KMS-11 (cell line): ENCODE results near the gene TSHZ1.
"Not testable (repeated sequence)": the region's sequence is repeated elsewhere in the genome, so short reads cannot be mapped to it uniquely, and the experiment has no call there.

Experiments used
- H2AFZ ChIP-seq: fragments of 200-600 bp; sonication (generic); 2 replicates; pipeline ENCODE4 v1.6.1; 2016; ENCODE audit warnings: antibody characterized with exemption, mixed run types, low read depth
- H3K27ac ChIP-seq: fragments of 200-600 bp; sonication (generic); 2 replicates; pipeline ENCODE4 v1.6.1; 2016; ENCODE audit warnings: mild to moderate bottlenecking, mixed run types
- H3K27me3 ChIP-seq: fragments of 200-600 bp; sonication (generic); 2 replicates; pipeline ENCODE4 v1.6.1; 2017; ENCODE audit warnings: mild to moderate bottlenecking, low read depth, mixed run types, moderate library complexity; ENCODE audit not compliant: insufficient read depth
- H3K36me3 ChIP-seq: fragments of 200-600 bp; sonication (generic); 2 replicates; pipeline ENCODE4 v1.6.1; 2017; ENCODE audit warnings: mild to moderate bottlenecking, mixed run types; ENCODE audit not compliant: insufficient read depth
- H3K4me1 ChIP-seq: fragments of 200-600 bp; sonication (generic); 2 replicates; pipeline ENCODE4 v1.6.1; 2016; ENCODE audit warnings: mild to moderate bottlenecking, low read depth, mixed run types; ENCODE audit not compliant: poor library complexity, severe bottlenecking
- H3K4me2 ChIP-seq: fragments of 200-600 bp; sonication (generic); 2 replicates; pipeline ENCODE4 v1.7.0; 2016; ENCODE audit warnings: mild to moderate bottlenecking, mixed run types
- H3K4me3 ChIP-seq: fragments of 200-600 bp; sonication (generic); IDR thresholded peaks from 2 replicates; pipeline ENCODE4 v1.6.1; 2017; ENCODE audit warnings: low read depth, low read length, mixed read lengths; ENCODE audit not compliant: insufficient read depth
- H3K79me2 ChIP-seq: fragments of 200-600 bp; sonication (generic); 2 replicates; pipeline ENCODE4 v1.6.1; 2016; ENCODE audit warnings: low read depth, mixed run types; ENCODE audit not compliant: insufficient read depth
- H3K9ac ChIP-seq: fragments of 200-600 bp; sonication (generic); 2 replicates; pipeline ENCODE4 v1.6.1; 2016; ENCODE audit warnings: mild to moderate bottlenecking, mixed run types
- H4K20me1 ChIP-seq: fragments of 200-600 bp; sonication (generic); 2 replicates; pipeline ENCODE4 v1.6.1; 2016; ENCODE audit warnings: mild to moderate bottlenecking, mixed run types; ENCODE audit not compliant: insufficient read depth
- TF ChIP-seq, protein P1 (sequence below): fragments of 200-600 bp; sonication (generic); conservative IDR thresholded peaks from 2 replicates; pipeline ENCODE4 v1.6.1; 2017; ENCODE audit warnings: low read depth, mild to moderate bottlenecking, antibody characterized with exemption, low read length, moderate library complexity, mixed read lengths

Gene TSHZ1

DNA sequence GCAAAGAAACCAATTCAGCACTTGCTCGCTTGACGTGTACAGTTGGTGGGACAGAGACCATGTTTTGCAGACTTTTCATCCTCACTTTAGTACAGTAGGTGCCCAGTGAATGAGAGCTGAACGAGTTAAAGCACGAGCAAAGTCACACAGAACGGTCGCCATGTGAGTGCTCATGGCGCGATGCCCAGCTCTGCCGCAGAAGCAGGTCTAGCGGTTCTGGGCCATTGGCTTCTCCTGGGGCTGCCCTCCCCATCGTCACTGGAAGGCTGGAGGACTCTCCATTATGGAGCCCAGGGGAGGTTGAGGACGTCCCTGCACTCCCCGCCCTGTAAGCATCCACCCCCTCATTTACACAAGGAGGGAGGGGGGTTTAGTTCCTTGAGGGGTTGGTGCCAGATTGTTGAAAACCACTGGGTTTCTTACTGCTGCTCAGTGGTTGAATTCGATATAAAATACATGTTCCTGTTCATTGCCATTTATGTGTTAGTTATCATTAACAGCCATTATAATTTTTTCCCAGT is 26.6 kb upstream of the TSHZ1 start:
- Histone ChIP-seq H3K4me3 (no peak overlapping the region), H3K27ac (no peak overlapping the region), H4K20me1 (no peaks in the 10 kb centered on the region), H3K79me2 (no peaks in the 10 kb centered on the region), H3K36me3 (no peaks in the 10 kb centered on the region), H3K27me3 (no peaks in the 10 kb centered on the region), H3K4me2 (no peak overlapping the region), H2AFZ (no peak overlapping the region), H3K4me1 (no peaks in the 10 kb centered on the region), H3K9ac (no peak overlapping the region)
- TF ChIP-seq, protein P1, sequence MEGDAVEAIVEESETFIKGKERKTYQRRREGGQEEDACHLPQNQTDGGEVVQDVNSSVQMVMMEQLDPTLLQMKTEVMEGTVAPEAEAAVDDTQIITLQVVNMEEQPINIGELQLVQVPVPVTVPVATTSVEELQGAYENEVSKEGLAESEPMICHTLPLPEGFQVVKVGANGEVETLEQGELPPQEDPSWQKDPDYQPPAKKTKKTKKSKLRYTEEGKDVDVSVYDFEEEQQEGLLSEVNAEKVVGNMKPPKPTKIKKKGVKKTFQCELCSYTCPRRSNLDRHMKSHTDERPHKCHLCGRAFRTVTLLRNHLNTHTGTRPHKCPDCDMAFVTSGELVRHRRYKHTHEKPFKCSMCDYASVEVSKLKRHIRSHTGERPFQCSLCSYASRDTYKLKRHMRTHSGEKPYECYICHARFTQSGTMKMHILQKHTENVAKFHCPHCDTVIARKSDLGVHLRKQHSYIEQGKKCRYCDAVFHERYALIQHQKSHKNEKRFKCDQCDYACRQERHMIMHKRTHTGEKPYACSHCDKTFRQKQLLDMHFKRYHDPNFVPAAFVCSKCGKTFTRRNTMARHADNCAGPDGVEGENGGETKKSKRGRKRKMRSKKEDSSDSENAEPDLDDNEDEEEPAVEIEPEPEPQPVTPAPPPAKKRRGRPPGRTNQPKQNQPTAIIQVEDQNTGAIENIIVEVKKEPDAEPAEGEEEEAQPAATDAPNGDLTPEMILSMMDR = no peak

DNA sequence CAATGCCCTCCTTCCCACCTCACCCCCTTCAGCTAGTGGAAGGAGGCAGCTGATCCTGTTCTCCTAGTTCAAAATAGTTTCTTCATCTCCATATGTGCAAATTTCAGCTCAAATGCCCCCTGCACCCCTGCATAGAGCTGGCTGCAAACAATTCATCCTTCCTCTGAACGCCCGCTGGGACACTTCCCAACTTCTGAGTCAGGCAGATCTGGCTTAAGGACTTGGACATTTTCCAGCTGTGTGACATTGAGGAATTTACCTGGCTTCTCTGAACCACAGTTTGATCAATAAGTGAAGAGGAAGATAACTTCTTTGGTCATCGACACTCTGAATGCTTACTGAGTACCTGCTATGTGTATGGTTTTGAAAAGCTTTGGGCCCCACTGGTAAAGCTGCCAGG is 25.1 kb upstream of the TSHZ1 start:
- TF ChIP-seq, protein P1 = no peak
- no peaks in the 10 kb centered on the region for H3K79me2 ChIP-seq
- no peaks in the 10 kb centered on the region for H3K27me3 ChIP-seq
- H3K9ac ChIP-seq = no peak overlapping the region
- H3K36me3 ChIP-seq = no peaks in the 10 kb centered on the region
- H3K4me3 ChIP-seq = no peak overlapping the region
- no peaks in the 10 kb centered on the region for H4K20me1 ChIP-seq
- H3K4me1 ChIP-seq = no peaks in the 10 kb centered on the region
- no peak overlapping the region for H2AFZ ChIP-seq
- no peak overlapping the region for H3K27ac ChIP-seq
- H3K4me2 ChIP-seq = no peak overlapping the region

DNA sequence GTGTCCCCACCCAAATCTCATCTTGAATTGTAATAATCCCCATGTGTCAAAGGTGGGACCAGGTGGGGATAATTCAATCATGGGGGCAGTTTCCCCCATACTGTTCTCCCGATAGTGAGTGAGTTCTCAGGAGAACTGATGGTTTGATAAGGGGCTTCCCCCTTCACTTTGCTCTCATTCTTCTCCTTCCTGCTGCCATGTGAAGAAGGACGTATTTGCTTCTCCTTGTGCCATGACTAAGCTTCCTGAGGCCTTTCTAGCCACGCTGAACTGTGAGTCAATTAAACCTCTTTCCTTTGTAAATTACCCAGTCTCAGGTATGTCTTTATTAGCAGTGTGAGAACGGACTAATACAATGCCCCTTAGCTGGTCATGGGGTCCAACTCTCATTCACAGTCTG is 22.9 kb upstream of the TSHZ1 start:
- H3K4me1 ChIP-seq, H2AFZ ChIP-seq, H3K27ac ChIP-seq, H4K20me1 ChIP-seq, H3K4me3 ChIP-seq, H3K36me3 ChIP-seq, H3K79me2 ChIP-seq, H3K27me3 ChIP-seq, H3K4me2 ChIP-seq, H3K9ac ChIP-seq: not testable (repeated sequence)

DNA sequence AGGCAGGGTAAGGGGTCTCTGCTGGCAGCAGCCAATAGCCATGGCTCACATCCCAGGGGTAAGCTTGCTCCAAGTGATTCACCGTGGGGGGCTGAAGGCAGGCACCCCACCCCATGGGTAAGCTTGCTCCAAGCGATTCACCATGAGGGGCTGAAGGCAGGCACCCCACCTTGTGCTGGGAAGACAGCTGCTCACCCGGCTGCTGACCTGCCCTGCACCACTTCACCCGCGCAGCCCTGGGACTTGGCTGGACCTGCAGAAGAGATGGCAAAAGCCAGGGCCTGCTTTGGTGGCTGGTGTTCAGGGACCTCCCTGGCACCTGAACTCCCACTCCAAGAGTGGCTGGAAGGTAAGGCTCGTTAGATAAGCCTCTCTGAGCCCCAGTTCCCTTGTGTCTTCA is 20.9 kb upstream of the TSHZ1 start:
- Histone ChIP-seq H3K36me3 (no peaks in the 10 kb centered on the region), H3K4me1 (no peaks in the 10 kb centered on the region), H3K79me2 (no peaks in the 10 kb centered on the region), H3K27ac (no peak overlapping the region), H3K9ac (no peak overlapping the region), H3K4me3 (no peak overlapping the region), H3K4me2 (no peak overlapping the region), H2AFZ (no peak overlapping the region), H4K20me1 (no peaks in the 10 kb centered on the region), H3K27me3 (no peaks in the 10 kb centered on the region)
- TF ChIP-seq, protein P1 = no peak

DNA sequence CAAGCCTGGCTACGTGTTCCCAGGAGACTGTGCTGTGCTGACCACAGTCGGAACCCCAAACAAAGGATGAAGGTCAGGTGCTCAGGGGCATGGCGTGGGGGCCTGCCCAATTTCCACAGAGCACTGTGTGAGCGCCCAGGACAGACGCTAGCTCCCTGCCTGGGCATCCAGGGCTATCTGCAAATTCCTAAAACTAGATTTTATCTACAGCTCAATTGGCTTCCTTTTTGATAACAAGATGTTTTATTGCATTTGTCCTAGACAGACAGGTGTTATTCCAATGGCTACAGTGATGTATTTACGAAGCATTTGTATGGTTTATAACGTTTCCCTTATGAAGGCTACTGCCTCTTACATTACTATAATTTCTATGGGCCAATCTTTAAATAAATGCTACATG is 17.7 kb upstream of the TSHZ1 start:
- H3K9ac ChIP-seq = no peak overlapping the region
- H3K4me3 ChIP-seq = no peak overlapping the region
- H3K36me3 ChIP-seq = no peaks in the 10 kb centered on the region
- H3K4me2 ChIP-seq = no peak overlapping the region
- H3K79me2 ChIP-seq = no peaks in the 10 kb centered on the region
- no peaks in the 10 kb centered on the region for H3K4me1 ChIP-seq
- no peaks in the 10 kb centered on the region for H3K27me3 ChIP-seq
- TF ChIP-seq, protein P1 = no peak
- H4K20me1 ChIP-seq = no peaks in the 10 kb centered on the region
- no peak overlapping the region for H3K27ac ChIP-seq
- no peak overlapping the region for H2AFZ ChIP-seq
